HG03108 (cell line): ENCODE results near the gene MAST2.
"Not testable (repeated sequence)": the region's sequence is repeated elsewhere in the genome, so short reads cannot be mapped to it uniquely, and the experiment has no call there.

Experiments
- ATAC-seq: cut with Tn5 transposase; IDR thresholded peaks from one replicate; pipeline ENCODE4 v1.9.1; 2021; ENCODE audit warnings: moderate library complexity; ENCODE audit not compliant: unreplicated experiment

The MAST2 gene

DNA sequence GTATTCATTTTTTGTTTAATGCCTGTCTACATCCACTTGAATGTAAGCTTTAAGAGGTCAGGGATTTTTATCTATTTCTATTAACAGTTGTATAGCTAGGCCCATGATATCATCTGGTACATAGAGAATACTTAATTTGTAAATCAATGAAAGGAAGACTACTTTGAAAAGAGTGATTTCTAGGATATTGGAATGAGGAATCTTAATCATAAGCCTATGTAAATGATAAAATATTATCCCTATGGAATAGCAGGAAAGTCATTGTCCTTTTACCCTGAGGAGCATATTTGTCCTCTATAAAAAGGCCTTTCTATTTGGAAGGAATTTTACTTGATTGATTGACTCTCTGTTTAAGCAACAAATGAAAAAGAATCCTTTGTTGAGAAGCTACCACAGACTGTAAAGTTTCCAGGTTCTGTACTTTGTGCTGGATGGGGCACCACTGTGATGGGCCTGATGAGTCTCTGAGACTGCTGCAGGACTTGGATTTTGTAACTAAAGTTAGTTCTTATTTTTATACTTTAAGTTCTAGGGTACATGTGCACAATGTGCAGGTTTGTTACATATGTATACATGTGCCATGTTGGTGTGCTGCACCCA lies 53.8 kb downstream of the MAST2 start:
- no peak for ATAC-seq

DNA sequence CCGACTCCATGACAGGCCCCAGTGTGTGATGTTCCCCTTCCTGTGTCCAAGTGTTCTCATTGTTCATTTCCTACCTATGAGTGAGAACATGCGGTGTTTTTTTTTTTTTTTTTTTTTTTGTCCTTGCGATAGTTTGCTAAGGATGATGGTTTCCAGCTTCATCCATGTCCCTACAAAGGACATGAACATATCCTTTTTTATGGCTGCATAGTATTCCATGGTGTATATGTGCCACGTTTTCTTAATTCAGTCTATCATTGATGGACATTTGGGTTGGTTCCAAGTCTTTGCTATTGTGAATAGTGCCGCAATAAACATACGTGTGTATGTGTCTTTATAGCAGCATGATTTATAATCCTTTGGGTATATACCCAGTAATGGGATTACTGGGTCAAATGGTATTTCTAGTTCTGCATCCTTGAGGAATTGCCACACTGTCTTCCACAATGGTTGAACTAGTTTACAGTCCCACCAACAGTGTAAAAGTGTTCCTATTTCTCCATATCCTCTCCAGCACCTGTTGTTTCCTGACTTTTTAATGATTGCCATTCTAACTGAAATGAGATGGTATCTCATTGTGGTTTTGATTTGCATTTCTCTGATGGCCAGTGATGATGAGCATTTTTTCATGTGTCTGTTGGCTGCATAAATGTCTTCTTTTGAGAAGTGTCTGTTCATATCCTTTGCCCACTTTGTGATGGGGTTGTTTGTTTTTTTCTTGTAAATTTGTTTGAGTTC lies 54.5 kb downstream of the MAST2 start:
- ATAC-seq, result not testable (repeated sequence)

DNA sequence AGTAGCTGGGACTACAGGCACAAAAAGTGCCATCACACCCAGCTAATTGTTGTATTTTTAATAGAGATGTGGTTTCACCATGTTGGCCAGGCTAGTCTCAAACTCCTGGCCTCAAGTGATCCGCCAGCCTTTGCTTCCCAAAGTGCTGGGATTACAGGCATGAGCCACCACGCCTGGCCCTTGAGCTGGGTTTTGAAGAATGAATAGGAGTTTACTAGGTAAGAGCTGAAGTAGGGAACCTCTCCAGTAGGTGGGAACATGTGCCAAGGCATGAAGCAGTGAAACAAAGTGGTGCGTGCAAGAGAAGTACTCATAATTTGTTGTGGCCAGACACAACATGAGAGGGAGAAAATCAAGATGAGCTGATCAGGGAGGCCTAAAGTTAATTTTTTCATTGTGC lies 55.8 kb downstream of the MAST2 start:
- ATAC-seq, result no peak

DNA sequence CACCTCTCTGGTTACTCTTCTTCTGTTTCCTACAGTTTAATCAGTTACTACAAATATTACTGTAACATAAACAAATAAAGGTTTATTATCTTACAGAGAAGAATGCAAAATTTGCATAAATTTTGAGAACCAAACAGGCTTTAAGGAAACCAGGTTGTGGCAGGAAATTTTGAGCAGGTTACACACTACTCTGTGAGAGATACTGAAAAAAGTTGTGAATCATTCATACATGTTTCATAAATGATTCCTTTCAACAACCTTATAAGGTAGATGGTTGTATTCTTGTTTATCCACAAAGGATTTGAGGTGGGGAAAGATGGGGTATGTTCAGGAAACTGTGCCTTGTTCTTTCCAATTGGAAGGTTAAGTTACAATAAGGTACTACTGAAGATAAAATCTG lies 58.6 kb downstream of the MAST2 start:
- no peak for ATAC-seq

DNA sequence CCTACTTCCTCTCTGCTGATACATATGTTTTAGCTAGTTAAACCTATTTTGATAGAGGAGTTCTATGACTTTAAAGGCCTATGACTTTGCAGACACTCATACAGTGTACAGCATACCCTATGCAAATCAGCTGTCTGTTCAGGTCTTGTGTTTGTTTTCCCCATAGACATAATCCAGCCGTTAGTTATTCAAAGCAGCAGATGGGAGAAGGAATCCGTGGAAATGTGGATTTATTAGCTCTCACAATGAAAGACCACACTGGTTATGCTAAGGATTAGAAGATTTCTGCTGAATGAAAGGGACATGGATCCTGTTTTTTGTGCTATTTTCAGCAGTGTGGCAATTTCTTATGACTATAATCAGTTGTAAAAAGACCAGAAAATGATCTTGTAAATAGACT lies 59.8 kb downstream of the MAST2 start:
- no peak for ATAC-seq

DNA sequence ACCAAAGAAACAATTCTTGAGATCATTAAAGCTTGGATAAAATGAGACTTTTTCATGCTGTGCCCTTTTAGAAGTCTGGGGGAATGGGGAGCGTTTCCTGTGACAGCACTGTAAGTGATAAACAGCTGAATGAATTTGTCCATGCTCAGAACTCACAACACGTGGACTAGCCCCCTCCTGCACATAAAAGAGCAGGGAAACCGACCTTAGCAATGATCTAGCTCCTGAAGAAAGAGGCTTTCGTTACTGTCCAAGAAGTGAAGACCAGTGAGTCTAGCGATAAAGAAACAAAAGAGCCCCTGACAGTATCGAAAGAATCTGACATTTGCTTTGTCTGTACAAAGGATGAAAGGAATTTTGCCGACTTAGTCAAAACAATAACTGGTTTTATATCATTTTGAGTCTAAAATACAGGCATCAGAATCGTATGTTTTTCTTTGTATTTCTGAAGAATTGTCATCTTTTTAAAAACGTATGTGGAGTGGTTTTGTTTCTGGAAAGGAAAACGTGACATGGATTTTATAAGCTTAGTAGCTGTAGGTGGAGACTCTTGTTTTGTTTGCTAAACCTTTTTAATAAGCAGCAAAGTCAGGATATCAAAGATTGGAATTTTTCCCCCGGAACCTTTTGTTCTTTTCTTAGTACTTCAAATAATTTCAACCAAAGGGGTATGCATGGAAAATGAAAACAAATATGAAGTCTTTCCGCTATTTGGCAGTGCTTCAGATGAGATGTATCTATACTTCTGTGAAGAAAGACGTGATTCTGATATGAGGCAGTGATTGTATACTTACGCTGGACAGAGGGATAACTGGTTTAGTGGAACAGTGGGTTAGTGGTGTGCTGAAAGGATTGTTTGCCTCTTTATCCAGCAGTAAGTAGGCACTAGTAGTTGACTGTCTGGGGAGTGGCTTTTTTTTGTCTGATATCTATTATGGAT lies 61.0 kb downstream of the MAST2 start:
- no peak for ATAC-seq

DNA sequence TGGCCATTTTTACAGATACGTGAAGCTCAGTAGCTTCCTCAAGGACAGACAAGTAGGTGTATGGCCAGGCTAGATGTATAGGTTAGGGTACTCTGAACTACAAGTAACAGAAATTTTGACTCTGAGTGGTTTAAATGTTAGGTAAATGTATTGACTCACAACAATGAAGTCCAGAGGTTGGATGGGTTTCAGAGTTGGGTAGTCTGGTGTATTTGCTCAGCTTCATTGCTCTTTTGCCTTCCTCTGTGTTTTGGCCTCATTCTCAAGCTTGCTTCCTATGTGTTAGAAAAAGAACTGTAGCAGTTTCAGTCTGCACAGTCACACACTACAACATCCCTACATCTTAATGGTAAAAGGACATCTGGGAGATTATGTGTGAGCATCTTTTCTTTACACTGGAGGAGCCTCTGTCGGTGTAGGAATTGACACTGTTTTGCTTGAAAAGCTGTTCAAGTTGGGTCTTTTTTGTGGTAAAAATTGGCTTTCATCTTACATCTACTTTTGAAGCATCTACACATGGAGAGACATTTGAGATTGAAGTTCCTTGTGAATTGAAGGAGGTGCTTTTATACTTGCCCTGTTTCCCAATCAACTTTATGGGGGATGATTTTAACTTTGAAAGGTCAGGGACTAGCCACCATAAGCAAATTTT lies 64.4 kb downstream of the MAST2 start:
- ATAC-seq, result no peak

DNA sequence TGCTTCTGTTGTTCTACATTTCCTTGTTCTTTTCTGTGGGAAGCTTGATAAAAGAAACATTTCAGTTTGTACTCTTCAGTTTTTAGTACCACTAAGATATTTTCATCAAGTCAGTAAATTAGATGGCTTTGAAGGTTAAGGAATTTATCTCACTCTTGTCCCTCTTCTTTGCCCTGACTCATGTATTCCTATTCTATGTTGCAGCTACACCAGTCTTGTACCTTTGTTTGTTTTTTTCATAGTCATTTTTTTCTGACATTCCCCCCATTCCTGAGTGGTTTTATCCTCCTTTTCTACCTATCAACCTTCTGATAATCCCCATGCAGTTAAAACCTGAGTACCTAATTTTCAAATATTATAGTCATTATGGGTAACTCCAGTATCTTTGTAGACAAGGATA lies 65.4 kb downstream of the MAST2 start:
- no peak for ATAC-seq

DNA sequence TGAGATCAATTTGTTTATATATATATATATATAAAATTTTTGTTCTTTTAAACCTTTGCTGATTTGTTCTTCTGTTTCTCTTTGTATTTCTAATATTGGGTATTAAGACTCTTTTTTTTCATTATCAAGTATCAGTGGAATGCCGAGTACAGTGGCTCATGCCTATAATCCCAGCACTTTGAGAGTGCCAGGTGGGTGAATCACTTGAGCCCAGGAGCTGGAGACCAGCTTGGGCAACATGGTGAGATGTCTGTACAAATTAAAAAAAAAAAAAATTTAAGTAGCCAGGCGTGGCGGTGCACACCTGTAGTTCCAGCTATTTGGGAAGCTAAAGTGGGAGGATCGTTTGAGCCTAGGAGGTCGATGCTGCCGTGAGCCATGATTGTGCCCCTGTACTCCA lies 67.1 kb downstream of the MAST2 start:
- no peak for ATAC-seq

DNA sequence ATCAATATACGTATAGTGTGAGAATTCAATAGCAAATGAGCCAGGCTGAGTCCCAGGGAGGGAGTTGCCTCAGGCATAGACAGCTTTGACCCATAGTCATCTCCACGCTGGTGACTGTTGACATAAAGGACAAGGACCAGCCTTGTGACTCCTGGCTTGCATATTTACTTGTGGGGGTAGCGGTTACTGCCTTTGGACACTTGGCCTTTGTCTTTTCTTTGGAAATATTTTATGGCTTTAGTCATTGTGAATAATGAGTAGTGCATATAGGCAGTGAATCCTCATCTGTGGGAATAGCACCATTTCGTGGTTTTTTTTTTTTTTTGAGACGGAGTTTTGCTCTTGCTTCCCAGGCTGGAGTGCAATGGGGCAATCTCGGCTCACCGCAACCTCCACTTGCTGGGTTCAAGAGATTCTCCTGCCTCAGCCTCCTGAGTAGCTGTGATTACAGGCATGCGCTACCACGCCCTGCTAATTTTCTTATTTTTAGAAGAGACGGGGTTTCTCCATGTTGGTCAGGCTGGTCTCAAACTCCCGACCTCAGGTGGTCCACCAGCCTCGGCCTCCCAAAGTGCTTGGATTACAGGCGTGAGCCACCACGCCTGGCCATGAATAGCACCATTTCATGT lies 68.9 kb downstream of the MAST2 start:
- ATAC-seq, result not testable (repeated sequence)

DNA sequence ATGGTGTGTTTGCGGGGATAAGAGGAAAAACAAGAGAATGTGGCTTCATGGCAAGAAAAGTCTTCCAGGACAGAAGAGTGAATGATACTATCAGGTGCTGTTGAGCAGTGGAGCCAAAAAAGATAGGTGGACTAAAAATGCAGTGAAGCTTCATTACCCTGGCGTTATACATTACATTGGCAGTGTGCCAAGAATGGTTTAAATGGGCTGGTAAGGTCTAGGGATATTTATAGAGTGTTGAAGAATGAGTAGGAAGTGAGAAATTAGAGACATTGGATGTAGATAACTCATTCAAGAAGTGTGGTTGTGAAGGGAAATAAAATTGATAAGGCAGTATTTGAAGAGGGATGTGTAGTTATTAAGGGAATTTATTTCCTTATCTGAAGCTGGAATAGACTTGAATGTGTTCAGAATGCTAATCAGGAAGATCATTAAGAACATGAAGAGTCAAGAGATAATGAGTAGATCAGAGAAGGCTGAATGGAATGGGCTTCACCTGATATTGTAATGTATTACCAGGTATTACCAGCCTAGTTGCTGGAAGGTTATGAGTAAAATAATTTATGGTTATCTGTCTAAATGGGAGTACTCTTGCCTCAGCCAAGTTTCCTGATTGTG lies 72.7 kb downstream of the MAST2 start:
- ATAC-seq, result no peak

DNA sequence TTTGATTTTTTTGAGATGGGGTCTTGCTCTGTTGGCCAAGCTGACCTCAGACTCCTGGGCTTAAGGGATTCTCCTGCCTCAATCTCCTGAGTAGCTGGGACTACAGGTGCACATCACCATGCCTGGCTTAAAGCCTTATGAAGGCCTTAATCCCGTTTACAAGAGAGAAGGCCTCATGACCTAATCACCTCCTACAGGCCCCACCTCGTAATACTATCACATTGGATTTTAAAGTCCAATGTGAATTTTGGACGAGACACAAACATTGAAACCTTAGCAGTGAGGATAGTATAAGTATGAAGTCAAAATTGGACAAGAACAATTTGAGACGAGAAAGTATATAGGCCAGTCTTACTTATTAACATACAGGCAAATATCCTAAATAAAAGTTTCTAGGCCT lies 73.9 kb downstream of the MAST2 start:
- ATAC-seq, result no peak

DNA sequence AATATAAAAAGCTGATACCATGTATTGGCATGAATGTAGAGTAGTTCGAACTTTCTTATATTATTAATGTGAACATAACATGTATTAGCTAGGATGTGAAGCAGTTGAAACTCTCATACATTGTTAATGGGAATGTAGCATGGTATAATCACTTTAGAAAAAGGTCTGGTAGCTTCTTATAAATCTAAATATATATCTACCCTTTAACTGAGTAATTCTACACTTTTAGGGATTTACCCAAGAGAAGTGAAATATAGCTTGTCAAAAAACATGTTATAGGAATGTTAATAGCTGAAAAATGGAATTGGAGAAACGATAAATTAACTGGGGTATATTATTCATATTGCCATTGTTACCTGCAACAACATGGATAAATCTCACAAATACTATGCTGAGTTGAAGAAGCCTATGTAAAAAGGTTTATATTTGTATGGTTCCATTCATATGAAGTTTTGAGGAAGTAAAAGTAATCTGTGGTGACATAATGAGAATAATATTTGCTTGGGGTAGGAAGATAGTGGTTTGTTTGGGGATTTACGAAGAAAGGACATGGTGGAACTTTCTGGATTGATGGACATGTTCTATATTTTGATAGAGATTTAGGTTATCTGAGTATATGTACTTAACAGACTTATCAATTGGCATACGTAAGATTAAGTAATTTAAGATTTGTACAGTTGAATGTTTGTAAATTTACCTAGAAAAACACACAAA lies 76.6 kb downstream of the MAST2 start:
- ATAC-seq, result no peak

DNA sequence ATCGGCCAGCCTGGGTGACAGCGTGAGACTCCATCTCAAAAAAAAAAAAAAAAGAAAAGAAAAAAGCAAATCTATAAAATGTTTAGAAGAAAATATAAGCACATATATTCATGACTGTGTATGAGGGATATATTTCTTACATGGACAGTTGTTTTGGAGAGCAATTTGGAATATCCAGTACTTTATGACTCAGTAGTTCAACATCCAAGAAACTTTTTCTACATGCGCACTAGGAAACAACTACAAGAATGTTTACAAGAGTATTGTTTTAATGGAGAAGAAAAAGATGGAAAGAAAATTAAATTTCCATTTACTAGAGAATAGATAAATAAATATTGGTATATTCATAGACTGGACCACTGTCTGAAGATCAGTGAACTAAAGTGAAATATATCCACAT lies 77.5 kb downstream of the MAST2 start:
- ATAC-seq, result no peak

DNA sequence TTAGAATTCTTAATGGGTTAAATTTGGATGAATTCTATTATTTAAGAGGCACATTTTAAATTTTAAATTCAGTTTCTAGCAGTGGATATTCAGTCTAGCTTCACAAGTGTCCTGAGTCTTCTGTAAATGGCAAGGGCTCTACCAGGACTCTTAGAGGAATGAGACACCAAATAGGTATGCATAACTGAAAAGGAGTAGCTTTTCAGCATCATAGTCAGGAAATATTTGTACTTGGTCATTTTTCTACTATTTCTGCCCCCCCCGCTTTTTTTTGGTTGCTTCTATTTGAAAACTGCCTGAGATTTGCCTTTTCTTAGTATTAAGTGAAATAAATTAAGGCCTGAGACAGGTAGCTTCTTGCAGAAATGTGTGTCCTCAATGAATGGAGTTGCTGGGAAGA lies 80.2 kb downstream of the MAST2 start:
- no peak for ATAC-seq

DNA sequence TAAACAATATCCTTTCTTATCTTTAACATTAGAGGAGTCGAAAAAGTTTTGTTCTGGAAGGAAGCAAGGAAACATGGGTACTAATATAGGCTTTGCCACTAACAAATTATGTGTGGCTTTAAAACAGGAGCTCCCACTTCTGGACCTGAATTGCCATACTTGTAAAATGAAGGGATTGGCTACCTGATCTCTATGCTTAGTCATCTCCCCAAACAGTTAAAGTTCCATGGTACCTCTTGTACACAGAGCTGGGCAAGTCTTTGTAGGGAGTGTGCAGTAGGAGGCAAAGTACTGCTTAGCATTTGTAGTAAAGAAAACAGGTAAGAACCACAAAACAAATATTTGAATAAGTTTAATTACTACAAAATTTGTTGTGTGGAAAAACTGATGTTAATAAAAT lies 81.3 kb downstream of the MAST2 start:
- ATAC-seq, result no peak

DNA sequence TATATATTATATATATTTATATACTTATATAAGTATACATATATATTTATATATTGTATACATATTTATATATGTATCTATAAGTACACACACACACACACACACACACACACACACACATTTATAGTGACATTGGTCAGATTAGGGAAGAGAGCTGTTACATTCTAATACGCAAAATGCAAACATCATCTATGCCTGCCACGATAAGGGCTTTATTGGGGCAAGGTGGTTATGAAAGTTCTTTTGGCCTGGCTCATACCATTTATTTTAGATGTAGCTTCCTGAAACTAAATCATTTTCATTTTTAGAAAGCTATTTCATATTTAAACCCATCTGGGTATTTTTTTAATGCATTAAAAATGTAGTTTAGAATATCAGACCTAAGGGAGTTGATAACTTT lies 82.8 kb downstream of the MAST2 start:
- no peak for ATAC-seq

DNA sequence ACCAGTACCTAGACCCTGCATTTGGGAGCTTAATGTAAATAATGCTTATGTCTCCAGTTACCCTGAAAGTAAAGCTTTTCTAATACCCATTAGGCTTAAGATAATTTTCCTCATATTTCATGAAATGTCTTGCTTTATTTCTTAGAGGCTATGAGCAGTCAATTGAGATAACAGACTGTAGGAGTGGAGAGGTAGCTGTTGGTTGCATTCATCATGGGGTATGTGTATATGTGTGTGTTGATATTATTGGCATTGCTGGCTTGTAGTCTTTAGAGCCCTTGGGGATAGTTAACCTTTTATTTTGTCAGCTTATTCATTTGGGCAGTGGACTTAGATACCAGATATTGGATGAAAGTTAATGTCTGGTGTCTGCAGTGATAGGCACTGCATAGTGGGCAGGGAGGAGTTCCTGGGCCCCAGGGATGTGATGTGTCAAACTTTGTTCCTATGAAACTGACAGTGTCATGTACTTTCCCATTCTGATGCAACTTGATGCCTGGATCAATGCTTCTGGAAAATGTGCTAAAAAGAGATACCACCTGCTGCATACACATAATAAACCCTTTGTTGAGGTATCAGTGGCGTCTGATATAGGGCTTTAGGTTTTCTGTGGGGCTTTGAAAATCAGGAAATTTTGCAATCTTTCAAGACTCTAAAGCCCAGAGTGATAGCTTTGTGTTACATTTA lies 83.9 kb downstream of the MAST2 start:
- no peak for ATAC-seq

DNA sequence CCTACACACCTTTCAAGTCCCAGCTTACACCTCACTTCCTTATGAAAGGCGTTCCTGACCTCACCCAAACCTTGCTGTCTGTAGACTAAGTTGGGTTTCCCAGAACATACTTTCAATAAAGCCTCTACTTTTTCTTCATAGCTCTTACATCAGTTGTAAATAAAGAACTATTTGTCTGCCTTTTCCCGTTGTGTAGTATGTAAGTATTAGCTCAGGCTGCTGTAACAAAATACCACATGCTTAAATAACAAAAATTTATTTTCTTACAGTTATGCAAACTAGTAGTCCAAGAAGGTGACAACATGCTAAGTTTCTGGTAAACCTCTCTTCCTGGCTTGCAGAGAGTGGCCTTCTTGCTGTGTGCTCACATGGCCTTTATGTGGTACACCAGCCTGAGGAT lies 86.7 kb downstream of the MAST2 start:
- ATAC-seq, result no peak
